Activated CD4-positive, alpha-beta T cell treated with anti-CD3 and anti-CD28 coated beads, Interleukin-2, amount 10 ng/mL, durations not matched to agents 24 days and 14 days (primary cell): ENCODE data around the gene C1QTNF4. TPM values are rescaled to one million over a fixed set of nuclear protein-coding genes. Genes with fewer than 3 reads are reported as not detected.
A peak's percentile ranks its signal among the peaks of the same experiment; 100 is the strongest.
"Not testable (repeated sequence)": the region's sequence is repeated elsewhere in the genome, so short reads cannot be mapped to it uniquely, and the experiment has no call there.

Source experiments
- DNase-seq: peaks from one replicate; pipeline ENCODE4 v3.0.0; 2022
- H3K27ac Mint-ChIP-seq: one replicate; pipeline ENCODE4 v1.8.0; 2022; ENCODE audit warnings: mild to moderate bottlenecking, mixed read lengths
- H3K27me3 Mint-ChIP-seq: one replicate; pipeline ENCODE4 v1.8.0; 2022; ENCODE audit warnings: mixed read lengths
- H3K36me3 Mint-ChIP-seq: one replicate; pipeline ENCODE4 v1.8.0; 2022; ENCODE audit warnings: low read depth, mild to moderate bottlenecking, mixed read lengths
- H3K4me1 Mint-ChIP-seq: one replicate; pipeline ENCODE4 v1.8.0; 2021; ENCODE audit warnings: mixed read lengths
- H3K4me3 Mint-ChIP-seq: one replicate; pipeline ENCODE4 v1.8.0; 2022; ENCODE audit warnings: mild to moderate bottlenecking, moderate library complexity, mixed read lengths
- H3K9me3 Mint-ChIP-seq: one replicate; pipeline ENCODE4 v1.8.0; 2021; ENCODE audit warnings: mixed read lengths
- intact Hi-C: fragments of 100-400 bp; cut with micrococcal nuclease; formaldehyde crosslinking; loops from one replicate; pipeline ENCODE4 v1.15.1; 2023
- total RNA-seq: library from RNA; stranded (reverse); gene quantifications from 2 replicates; pipeline ENCODE4 v1.2.3, GENCODE V29; 2022

C1QTNF4 gene
- total RNA-seq = 0.19 TPM in 2 replicates

GRCh38 chr11:47593934-47594855 lies at the start of gene C1QTNF4:
Gene C1QTNF4 (minus strand): TSS chr11:47594411. CDS start chr11:47590810, 3,601 bp downstream.
- DNase-seq = no peak
- H3K4me3 Mint-ChIP-seq = peak within 1 kb of the TSS; percentile 30
- H3K27me3 Mint-ChIP-seq = peaks cover 31% of the 10 kb centered on the region
- no peaks in the 10 kb centered on the region for H3K9me3 Mint-ChIP-seq
- H3K36me3 Mint-ChIP-seq = no peaks in the 10 kb centered on the region
- H3K4me1 Mint-ChIP-seq = peaks cover 11% of the 10 kb centered on the region
- intact Hi-C loops = no loop called here
- H3K27ac Mint-ChIP-seq = no peak within 1 kb of the TSS

- Mint-ChIP-seq H3K9me3 (no peaks in the 10 kb centered on the region), H3K27ac (peak within 1 kb of the TSS; percentile 98), H3K36me3 (peaks cover 23% of the 10 kb centered on the region), H3K27me3 (no peaks in the 10 kb centered on the region), H3K4me1 (peaks cover 15% of the 10 kb centered on the region), H3K4me3 (peak within 1 kb of the TSS; percentile 98)
- DNase-seq = peak; percentile 99
- intact Hi-C loops = loop anchor here (1.0 to 5.0 kb wide), 6 partner anchors 21 to 210 kb away; partner anchors contain the start of genes AGBL2, CELF1, FNBP4 and KBTBD4
These were observed 48.1 kb upstream of the C1QTNF4 start, which contains the start of gene MTCH2 for GRCh38 chr11:47642099-47642855. Gene MTCH2 (minus strand): TSS chr11:47642559. CDS start chr11:47642465, 94 bp downstream.

DNA sequence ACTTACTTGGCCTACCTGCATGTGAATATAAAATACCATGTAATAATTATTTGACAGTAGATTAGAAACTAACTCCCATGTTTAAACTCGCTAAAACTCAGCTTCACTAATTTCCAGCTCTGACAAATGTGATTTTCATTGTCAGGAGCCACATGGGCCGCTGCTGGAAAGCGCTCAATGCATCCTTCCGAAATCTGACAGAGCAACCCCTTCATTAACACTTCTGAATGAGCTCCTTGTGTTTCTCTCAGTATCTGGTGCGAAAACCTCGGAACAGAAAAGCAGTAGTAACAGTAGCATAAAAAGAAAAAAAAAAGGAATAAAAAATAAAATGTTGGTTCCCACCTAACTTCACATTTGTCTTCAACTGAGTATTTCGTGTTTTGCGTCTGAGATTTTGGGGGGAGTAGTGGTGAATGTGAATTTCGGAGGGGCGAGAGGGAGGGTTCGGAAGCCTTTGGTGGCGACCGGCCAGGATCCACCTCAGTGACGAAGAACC lies 47.4 kb upstream of the C1QTNF4 start:
- Mint-ChIP-seq H3K27me3 (no peaks in the 10 kb centered on the region), H3K4me3 (peak overlapping the region; percentile 98), H3K9me3 (no peaks in the 10 kb centered on the region), H3K27ac (peak overlapping the region; percentile 98), H3K36me3 (peaks cover 27% of the 10 kb centered on the region), H3K4me1 (peaks cover 15% of the 10 kb centered on the region)
- no peak for DNase-seq
- intact Hi-C loops = loop anchor here (1.0 to 5.0 kb wide), 6 partner anchors 22 to 211 kb away; partner anchors contain the start of genes AGBL2, CELF1, FNBP4 and KBTBD4

- H3K27me3 Mint-ChIP-seq, H3K9me3 Mint-ChIP-seq, H3K27ac Mint-ChIP-seq, DNase-seq: not testable (repeated sequence)
- Mint-ChIP-seq H3K36me3 (peaks cover 29% of the 10 kb centered on the region), H3K4me3 (peak overlapping the region; percentile 98), H3K4me1 (peaks cover 15% of the 10 kb centered on the region)
- intact Hi-C loops = loop anchor here (5.0 kb wide), 1 partner anchor 212 kb away; no protein-coding TSS in a partner anchor
These were observed 46.3 kb upstream of the C1QTNF4 start for GRCh38 chr11:47640506-47640905.

- H3K4me3 Mint-ChIP-seq, DNase-seq, intact Hi-C loops, H3K9me3 Mint-ChIP-seq, H3K27ac Mint-ChIP-seq, H3K27me3 Mint-ChIP-seq, H3K4me1 Mint-ChIP-seq: not testable (repeated sequence)
- peaks cover 45% of the 10 kb centered on the region for H3K36me3 Mint-ChIP-seq
These were observed 42.1 kb upstream of the C1QTNF4 start for GRCh38 chr11:47636331-47636730.

DNA sequence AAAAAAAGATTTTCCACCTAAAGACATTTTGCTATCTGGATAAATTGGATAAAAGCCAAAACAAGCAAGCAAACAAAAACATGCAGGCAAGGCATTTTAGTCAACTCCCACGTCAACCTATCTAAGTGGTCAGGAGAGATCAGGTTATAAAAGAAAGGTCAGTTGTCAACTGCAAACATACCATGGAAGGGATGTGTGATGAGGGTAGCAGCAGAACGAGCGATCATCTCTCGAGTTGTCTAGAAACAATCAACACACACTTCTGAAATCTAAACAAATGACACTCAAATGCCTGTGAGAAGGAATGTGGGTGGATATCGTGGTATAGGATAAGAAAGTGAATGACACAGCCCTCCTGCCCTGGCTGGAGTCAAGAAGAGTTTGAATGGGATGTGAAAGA lies 37.3 kb upstream of the C1QTNF4 start:
- H3K27me3 Mint-ChIP-seq = no peaks in the 10 kb centered on the region
- no peak for DNase-seq
- H3K9me3 Mint-ChIP-seq = no peaks in the 10 kb centered on the region
- peak overlapping the region; percentile 23 for H3K27ac Mint-ChIP-seq
- H3K4me1 Mint-ChIP-seq = no peaks in the 10 kb centered on the region
- no peak overlapping the region for H3K4me3 Mint-ChIP-seq
- intact Hi-C loops = no loop called here
- peaks cover 53% of the 10 kb centered on the region for H3K36me3 Mint-ChIP-seq

DNA sequence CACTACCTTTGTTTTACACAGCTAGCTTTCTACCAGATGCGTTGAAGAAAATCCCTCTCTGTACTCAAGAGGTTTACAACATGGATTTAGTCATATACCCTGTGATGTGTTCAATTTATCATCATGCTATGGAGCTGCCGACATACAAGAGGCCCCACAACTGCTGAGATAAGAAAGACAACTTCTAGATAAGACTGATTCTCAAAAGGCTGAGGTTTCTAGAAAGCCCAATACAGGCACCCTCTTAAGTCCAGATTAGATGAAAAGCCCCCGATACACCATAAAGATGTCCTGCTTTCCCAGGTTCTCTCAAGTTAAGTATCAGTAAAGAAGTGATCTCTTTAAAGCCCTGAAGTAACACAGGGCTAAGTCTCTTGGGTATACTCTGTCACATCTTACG lies 33.8 kb upstream of the C1QTNF4 start:
- no peak for DNase-seq
- H3K9me3 Mint-ChIP-seq = no peaks in the 10 kb centered on the region
- H3K27me3 Mint-ChIP-seq = no peaks in the 10 kb centered on the region

DNA sequence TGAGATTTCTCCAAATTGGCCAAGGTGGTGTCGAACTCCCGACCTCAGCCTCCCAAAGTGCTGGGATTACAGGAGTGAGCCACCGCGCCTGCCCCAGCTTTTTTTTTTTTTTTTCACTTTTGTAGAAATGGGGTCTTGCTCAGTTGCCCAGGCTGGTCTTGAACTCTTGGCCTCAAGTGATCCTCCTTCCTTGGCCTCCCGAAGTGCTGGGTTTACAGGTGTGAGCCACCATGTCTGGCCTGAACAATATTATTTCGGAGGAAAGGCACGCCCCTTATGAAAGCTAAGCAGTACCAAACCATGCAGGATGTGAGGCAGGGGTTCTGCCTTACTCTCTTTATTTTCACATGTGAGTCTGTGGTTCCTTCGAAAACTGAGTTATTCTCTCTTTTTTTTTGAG lies 32.0 kb upstream of the C1QTNF4 start:
- Mint-ChIP-seq H3K9me3 (no peaks in the 10 kb centered on the region), H3K27me3 (no peaks in the 10 kb centered on the region), H3K27ac (no peak overlapping the region), H3K36me3 (peaks cover 53% of the 10 kb centered on the region), H3K4me1 (peaks cover 3% of the 10 kb centered on the region), H3K4me3 (no peak overlapping the region)
- intact Hi-C loops = no loop called here
- DNase-seq = no peak

More for the DNA sequence above, 33.8 kb upstream of the C1QTNF4 start:
- H3K4me3 Mint-ChIP-seq = no peak overlapping the region
- H3K4me1 Mint-ChIP-seq = peaks cover 3% of the 10 kb centered on the region
- peaks cover 55% of the 10 kb centered on the region for H3K36me3 Mint-ChIP-seq
- intact Hi-C loops = no loop called here
- H3K27ac Mint-ChIP-seq = no peak overlapping the region

DNA sequence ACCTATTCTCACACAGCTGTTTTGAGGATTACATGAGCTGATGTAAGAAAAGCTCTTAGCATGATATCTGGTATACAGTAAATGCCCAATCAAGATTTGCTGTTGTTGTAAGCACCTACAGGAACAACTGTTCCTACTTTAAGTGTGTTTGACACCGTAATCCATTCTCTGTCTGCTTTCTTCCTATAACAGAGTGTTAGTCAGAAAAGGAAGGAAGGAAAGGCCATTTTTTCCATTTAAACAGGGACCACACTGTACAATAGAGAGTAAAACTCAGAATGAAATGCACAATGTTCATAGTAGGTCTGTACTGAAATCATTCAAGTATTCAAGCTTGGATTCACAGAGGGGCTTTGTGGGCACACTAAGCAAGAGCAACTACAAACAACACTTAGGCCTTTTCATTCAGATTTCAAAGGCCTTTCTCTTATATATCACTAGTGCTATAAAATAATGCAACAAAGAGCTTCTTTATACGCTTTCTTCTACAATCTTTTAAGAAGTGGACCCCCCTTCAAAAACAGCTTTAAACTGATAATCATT lies 26.7 kb upstream of the C1QTNF4 start:
- DNase-seq = no peak
- no peak overlapping the region for H3K4me3 Mint-ChIP-seq
- intact Hi-C loops = no loop called here
- H3K27me3 Mint-ChIP-seq = no peaks in the 10 kb centered on the region
- H3K4me1 Mint-ChIP-seq = peaks cover 3% of the 10 kb centered on the region
- no peaks in the 10 kb centered on the region for H3K9me3 Mint-ChIP-seq
- H3K27ac Mint-ChIP-seq = no peak overlapping the region
- H3K36me3 Mint-ChIP-seq = peaks cover 39% of the 10 kb centered on the region

GRCh38 chr11:47617417-47617809 lies 23.2 kb upstream of the C1QTNF4 start:
- Mint-ChIP-seq H3K9me3 (no peaks in the 10 kb centered on the region), H3K27ac (no peak overlapping the region), H3K27me3 (no peaks in the 10 kb centered on the region), H3K36me3 (peaks cover 30% of the 10 kb centered on the region), H3K4me3 (no peak overlapping the region), H3K4me1 (no peaks in the 10 kb centered on the region)
- intact Hi-C loops = no loop called here
- DNase-seq = no peak

- Mint-ChIP-seq H3K9me3 (no peaks in the 10 kb centered on the region), H3K27me3 (no peaks in the 10 kb centered on the region), H3K36me3 (peaks cover 28% of the 10 kb centered on the region), H3K4me1 (no peaks in the 10 kb centered on the region), H3K4me3 (no peak overlapping the region), H3K27ac (no peak overlapping the region)
- DNase-seq = peak; percentile 68
- intact Hi-C loops = no loop called here
These were observed 22.7 kb upstream of the C1QTNF4 start for GRCh38 chr11:47616726-47617416.

DNA sequence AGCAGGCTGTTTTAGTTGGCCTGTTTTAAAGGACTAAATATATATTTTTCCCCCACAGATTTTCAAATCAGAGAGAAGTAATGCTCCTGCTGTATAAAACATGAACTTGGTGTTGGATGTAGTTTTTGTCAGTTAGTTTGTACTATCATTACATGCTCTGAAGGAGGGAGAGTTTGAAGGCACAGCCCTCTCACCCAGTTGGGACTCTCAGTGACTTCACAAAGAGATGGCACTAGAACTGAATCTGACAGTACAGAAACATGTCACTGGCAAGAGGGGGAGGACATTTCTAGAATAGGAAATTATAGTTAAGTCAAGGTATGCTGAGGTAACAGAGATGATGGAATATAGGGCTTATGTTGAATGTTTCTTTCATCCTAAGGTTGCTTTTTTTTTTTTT lies 21.0 kb upstream of the C1QTNF4 start:
- Mint-ChIP-seq H3K9me3 (no peaks in the 10 kb centered on the region), H3K36me3 (peaks cover 23% of the 10 kb centered on the region), H3K4me3 (no peak overlapping the region), H3K27me3 (no peaks in the 10 kb centered on the region), H3K4me1 (peaks cover under 1% of the 10 kb centered on the region), H3K27ac (no peak overlapping the region)
- DNase-seq = no peak
- intact Hi-C loops = no loop called here

- intact Hi-C loops = no loop called here
- Mint-ChIP-seq H3K36me3 (peaks cover 14% of the 10 kb centered on the region), H3K27ac (no peak overlapping the region), H3K4me3 (no peak overlapping the region), H3K4me1 (peaks cover 6% of the 10 kb centered on the region), H3K27me3 (no peaks in the 10 kb centered on the region), H3K9me3 (no peaks in the 10 kb centered on the region)
- no peak for DNase-seq
These were observed 17.2 kb upstream of the C1QTNF4 start for GRCh38 chr11:47611348-47611794.
